VCaP (cell line): Measurements from ENCODE around the gene TGM1.

Source experiments
- H3K27ac ChIP-seq: fragments of 450-650 bp; 2 replicates; pipeline ENCODE4 v1.5.1; 2017
- CTCF ChIP-seq: fragments of 450-650 bp; conservative IDR thresholded peaks from 2 replicates; pipeline ENCODE4 v1.5.1; 2017; ENCODE audit warnings: mild to moderate bottlenecking, moderate library complexity

The TGM1 gene

GRCh38 chr14:24267516-24267915 is 4.5 kb upstream of the TGM1 start:
- no peak overlapping the region for H3K27ac ChIP-seq
- TF ChIP-seq CTCF, result no peak

- no peak for TF ChIP-seq CTCF
- no peak overlapping the region for H3K27ac ChIP-seq
These were observed 3.6 kb upstream of the TGM1 start for GRCh38 chr14:24266344-24267244.

GRCh38 chr14:24264298-24264697 is 1.3 kb upstream of the TGM1 start:
- TF ChIP-seq CTCF, result no peak

GRCh38 chr14:24263848-24264247 is 871 bp upstream of the TGM1 start:
- no peak for TF ChIP-seq CTCF

More at GRCh38 chr14:24264298-24264697, 1.3 kb upstream of the TGM1 start:
- H3K27ac ChIP-seq, result no peak overlapping the region

GRCh38 chr14:24261969-24262327 is 1.0 kb downstream of the TGM1 start:
- TF ChIP-seq CTCF, result no peak
- no peak overlapping the region for H3K27ac ChIP-seq

More at GRCh38 chr14:24263848-24264247, 871 bp upstream of the TGM1 start:
- H3K27ac ChIP-seq, result no peak overlapping the region

GRCh38 chr14:24261256-24261968 is 1.6 kb downstream of the TGM1 start:
- no peak for TF ChIP-seq CTCF
- H3K27ac ChIP-seq, result no peak overlapping the region

- TF ChIP-seq CTCF, result no peak
These were observed 2.2 kb downstream of the TGM1 start for GRCh38 chr14:24260780-24261157.

More at GRCh38 chr14:24260780-24261157, 2.2 kb downstream of the TGM1 start:
- H3K27ac ChIP-seq, result no peak overlapping the region
